TTC549 (cell line): Measurements from ENCODE around the gene TEDC2.

Experiments
- FAIRE-seq: peaks from 2 replicates; lab custom pipeline; 2012; peaks lifted over from hg19 to GRCh38; lab: Jason Lieb, UNC

Gene TEDC2

DNA sequence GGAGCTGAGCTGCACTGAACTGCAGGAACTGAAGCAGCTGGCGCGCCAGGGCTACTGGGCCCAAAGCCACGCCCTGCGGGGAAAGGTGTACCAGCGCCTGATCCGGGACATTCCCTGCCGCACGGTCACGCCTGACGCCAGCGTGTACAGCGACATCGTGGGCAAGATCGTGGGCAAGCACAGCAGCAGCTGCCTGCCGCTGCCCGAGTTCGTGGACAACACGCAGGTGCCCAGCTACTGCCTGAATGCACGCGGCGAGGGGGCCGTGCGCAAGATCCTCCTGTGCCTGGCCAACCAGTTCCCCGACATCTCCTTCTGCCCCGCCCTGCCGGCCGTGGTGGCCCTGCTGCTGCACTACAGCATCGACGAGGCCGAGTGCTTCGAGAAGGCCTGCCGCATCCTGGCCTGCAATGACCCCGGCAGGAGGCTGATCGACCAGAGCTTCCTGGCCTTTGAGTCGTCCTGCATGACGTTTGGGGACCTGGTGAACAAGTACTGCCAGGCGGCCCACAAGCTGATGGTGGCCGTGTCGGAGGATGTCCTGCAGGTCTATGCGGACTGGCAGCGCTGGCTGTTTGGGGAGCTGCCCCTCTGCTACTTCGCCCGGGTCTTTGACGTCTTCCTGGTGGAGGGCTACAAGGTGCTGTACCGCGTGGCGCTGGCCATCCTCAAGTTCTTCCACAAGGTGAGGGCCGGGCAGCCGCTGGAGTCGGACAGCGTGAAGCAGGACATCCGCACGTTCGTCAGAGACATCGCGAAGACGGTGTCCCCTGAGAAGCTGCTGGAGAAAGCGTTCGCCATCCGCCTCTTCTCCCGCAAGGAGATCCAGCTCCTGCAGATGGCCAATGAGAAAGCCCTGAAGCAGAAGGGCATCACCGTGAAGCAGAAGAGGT is 36.6 kb downstream of the TEDC2 start:
- no peak for FAIRE-seq

DNA sequence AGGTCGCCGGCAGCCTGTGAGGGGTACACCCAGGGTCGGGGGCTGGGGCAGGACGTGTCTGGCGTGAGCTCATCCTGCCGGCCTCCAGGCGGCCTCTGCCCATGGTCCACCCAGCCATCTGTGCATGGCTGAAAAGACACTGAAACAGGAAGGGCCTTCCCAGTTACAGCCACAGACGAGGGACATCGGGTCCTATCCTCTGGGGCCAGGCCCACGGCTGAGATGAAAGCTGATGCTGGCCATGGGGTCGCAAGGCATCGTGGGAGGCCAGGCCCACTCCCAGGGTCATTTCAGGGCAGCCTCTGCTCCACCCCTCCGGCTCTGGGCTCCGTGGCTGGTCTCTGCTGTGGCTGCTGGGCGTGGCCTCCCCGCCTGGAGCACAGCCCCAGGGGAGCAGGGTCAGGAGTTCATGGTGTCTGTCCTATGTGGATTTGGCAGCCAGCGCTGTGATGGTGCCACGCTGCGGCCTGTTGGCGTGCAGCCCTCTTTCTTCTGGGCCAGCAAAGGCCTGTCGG is 37.3 kb downstream of the TEDC2 start:
- no peak for FAIRE-seq

DNA sequence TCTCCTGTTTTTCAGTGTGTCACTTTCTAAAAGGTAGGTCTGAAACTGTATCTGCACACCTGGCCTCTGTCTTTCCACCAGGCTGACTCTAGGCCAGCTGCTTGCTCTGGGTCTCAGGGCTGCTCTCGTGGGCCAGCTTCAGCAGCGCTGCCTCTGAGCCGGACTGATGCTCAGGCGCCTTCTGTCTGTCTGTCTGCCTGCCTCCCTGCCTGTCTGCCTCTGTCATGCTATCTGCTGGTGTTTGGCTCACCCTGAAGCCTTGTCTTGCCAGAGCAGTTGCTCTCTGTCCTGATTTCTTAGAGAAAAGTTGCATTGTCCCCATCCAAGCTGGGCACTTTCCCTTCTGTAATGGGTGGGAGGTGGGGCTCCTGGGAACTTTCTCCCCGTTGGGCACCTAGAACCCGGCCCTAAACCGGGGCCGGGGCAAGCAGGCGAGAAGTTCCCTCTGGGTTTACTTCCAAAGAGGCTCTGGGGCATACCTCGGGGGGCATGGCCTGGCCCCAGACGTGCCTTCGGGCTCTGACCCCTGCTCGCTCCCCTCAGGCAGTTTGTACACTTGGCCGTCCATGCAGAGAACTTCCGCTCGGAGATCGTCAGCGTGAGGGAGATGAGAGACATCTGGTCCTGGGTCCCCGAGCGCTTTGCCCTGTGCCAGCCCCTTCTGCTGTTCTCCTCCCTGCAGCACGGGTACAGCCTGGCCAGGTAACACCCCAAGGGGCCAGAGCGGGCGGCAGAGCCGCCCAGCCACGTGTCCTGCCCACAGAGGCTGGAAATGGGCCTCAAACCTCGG is 38.0 kb downstream of the TEDC2 start:
- FAIRE-seq, result no peak

DNA sequence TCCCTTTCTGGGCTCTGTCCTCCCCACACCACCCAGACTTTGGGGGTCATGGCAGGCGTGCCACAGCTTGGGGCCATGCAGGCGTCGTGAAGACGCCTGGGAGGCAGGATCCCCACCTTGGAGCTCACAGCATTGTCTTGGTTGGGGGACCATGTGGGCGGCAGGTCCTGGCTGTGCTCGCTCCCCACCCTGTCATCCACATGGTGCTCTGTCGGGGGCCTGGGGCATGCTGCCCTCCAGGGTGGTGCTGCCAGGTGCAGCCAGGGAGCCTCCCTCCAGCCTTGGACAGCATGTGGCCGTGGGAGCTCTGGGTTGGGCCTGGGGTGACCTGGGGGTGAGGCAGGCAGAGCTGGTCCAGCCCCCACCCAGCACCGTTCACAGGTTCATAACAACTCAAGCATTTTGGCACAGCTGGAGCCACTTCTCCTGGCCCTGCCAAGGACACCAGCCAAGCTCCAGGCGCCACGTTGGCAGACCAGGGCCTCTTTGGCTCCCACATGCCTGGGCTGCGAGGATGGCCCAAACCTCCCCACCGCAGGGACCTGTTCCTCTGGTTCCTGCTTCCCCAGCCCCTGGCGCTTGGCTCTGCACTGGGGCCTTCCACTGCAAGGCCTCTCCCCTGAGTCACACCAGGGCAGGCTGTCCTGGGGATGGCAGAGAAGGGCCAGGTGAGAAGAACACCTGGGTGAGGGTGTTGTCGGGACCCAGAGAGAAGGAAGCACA is 38.8 kb downstream of the TEDC2 start:
- no peak for FAIRE-seq

DNA sequence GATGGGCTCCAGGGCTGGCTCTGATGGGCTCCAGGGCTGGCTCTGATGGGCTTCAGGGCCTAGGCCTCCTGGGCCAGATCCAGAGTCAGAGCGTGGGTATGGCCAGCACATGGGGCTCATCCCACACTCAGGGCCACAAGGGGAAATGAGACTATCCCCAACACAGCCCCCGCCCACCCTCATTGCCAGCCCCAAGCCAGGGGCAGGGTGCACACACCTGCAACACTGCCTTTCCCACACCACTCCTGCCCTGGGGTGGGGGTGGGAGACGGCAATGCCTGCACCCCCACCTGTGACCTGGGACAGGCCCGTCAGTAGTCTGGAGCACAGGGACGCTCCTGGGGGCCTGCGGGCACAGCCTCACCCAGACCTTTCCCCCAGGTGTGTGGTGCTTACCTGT is 39.5 kb downstream of the TEDC2 start:
- FAIRE-seq, result no peak

DNA sequence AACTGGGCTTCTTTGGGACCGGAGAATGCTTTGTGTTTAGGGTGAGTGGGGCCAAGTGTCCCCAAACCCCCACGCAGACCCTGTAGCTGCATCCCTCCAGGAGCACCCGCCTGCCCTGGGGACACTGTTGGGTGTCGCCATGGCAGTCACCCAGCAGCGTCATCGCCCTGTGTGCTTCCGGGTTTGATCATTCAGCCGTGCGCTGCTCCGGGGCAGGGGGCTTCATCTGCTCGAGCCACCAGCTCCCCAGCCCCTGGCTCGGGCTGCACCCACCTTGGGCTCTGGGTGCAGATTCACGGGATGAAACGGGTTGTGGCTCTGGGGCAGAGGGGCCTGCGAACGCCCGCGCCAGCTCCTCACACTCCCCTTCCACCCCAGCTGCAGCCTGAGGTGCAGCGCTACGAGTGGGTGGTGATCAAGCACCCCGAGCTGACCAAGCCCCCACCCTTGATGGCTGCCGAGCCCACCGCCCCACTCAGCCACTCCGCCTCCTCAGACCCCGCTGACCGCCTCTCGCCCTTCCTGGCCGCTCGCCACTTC is 40.1 kb downstream of the TEDC2 start:
- no peak for FAIRE-seq

DNA sequence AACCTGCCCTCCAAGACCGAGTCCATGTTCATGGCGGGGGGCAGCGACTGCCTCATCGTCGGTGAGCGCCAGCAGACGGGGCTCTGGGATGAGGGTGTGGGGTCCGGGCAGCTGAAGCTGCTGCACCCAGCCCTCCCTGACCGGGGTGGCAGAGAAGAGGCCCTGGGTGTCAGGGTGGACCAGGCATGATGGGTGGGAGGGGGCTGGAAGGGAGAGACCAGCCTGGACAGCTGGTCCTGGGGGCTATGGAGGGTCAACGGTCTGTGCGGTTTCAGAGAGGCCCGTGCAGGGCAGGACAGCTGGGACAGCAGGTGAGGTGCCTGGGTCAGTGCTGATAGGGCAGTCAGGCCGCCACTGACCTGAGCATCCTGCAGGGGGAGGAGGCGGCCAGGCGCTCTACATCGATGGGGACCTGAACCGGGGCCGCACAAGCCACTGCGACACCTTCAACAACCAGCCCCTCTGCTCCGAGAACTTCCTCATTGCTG is 40.6 kb downstream of the TEDC2 start:
- FAIRE-seq, result no peak

DNA sequence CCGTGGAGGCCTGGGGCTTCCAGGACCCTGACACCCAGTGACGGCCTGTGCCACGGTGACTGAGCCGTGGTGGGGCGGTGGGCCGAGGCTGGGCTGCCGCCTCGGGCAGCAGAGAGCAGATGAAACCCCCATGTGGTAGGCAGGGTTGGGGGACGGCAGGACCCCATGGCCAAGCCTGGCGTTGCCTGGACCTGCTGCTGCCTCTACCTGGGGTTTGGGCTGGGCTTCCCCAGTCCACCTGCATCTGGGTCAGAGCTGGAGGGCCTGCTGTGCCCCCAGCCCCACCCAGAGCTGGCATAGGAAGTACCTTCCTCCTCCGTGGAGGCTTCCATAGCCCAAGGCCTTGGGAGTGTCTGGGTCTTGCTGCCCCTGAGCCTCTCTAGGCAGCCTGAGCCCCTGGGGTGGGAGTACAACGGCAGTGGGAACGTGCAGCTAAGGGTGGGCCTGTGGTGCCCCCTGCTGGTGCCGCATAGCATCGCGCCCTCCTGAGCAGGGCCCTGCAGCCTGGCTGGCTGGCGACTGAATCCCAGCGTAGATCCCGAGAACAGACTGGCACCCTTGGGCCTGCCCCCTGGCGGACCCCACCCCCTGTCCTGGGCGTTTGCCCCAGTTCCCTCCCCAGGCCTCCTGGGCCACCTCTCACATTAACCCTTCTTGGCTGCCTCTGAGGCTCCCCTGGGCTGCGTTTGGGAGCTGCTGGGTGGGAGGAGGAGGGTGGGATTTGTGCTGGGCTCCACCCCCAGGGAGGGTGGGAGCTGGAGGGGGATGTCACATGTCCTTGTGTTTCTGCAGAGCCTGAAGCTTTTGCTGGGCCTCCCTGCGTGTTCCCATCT is 41.2 kb downstream of the TEDC2 start:
- no peak for FAIRE-seq

DNA sequence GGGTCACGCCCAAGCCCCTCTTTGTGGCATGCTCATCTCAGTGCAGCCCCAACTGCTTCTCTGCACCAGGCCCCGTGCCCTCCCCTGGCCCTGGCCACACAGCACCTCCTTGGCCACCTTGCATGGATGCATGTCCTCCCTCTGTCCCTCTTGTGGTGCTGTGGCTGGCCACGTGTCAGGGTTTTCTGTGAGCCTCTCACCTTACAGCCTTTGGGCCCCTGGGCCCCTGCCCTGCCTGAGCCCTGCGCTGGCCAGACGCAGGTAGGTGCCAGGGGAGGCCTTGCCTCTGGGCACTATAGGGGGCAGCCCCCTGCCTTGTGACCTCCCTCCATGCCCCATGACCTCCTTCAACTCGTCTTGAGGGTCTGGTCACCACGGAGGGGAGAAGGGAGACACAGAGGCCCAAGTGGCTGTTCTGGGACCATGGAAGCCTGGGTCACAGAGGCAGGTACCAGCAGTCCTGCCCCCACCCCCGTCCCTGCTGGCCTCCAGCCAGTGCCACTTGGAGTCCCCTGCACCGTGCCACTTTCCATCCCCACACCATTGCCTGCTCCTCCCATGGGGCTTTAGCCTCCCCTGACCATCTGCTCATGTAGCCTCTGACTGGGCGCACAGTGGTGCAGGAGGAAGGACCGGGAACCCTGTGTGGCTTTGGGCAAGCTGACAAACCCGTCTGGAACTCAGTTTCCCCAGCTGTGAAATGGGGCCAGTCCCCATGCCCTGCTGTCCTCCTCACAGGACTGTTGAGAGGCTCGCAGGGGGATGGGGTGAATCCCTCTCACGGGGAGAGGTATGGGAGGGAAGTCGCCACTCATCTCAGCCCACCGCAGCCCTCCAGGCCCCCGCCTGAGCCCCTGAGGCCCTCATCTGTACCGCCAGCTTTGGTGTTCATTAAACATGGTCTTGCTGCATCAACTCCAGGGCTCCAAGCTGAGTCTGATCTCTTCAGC is 42.3 kb downstream of the TEDC2 start:
- FAIRE-seq, result no peak

DNA sequence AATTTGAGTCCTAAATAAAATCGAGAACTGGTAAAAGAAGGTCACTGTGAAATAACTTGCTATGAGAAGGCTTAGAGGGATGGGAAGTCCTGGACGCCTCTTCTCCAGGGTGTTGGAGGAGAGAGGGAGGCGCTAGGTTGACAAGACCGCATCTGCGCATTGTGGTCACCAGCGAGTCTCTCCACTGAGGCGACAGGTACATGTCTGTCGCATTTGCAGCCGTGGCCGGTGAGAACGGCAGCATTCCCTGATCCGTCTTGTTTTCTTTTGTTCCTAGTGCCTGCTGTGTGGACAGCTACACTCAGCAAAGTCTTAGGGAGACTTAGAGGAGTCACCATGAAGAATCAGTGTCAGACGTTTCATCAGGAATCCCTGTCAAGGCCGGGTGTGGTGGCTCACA is 45.8 kb downstream of the TEDC2 start:
- FAIRE-seq, result no peak

DNA sequence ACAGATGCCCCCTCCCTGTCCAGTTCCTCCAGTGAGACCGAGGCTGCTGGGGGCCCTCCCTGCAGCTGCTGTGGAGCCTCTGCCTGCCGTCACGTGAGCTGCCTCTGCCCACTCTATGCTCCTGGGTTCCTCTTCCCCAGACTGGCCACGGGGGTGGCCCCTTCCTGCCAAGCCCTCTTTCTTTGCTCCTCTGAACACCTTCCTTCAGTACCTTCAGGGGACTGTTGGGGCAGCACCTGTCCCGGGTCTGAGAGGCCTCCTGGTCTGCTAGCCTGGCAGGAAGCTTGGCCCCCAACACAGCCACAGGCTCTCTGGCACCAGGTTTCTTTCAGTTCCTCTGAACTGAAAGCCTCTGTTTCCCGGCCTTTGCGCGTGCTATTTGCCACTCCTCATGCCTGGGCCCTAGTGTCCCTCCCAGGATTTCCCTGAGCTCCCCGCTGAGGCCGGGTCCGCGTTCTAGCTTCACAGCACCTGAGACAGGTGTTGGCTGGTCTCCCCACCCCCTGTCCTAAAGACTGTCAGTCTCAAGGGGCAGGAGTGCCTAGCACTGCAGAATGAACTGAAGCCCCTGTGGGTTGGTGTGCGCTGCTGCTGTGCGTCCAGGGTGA is 47.2 kb downstream of the TEDC2 start:
- no peak for FAIRE-seq

DNA sequence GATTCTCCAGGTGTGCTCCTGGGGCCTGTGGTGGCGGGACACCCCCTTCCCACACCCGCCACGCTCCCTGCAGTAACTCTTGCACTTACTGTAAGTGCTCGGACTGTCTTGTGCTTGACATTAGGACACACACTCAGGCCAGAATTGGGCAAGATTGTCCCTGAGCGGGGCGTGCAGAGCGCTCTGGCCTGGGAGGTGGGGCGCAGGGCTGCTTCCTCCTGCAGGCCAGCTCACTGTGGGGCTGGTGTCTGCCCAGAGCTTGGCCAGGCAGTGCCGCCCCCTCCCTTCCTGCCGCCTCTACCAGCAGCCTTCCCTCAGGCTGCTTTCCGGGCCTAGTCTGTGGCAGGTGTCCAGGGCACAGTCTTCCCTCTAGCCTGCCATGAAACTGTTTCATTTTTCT is 47.8 kb downstream of the TEDC2 start:
- no peak for FAIRE-seq

DNA sequence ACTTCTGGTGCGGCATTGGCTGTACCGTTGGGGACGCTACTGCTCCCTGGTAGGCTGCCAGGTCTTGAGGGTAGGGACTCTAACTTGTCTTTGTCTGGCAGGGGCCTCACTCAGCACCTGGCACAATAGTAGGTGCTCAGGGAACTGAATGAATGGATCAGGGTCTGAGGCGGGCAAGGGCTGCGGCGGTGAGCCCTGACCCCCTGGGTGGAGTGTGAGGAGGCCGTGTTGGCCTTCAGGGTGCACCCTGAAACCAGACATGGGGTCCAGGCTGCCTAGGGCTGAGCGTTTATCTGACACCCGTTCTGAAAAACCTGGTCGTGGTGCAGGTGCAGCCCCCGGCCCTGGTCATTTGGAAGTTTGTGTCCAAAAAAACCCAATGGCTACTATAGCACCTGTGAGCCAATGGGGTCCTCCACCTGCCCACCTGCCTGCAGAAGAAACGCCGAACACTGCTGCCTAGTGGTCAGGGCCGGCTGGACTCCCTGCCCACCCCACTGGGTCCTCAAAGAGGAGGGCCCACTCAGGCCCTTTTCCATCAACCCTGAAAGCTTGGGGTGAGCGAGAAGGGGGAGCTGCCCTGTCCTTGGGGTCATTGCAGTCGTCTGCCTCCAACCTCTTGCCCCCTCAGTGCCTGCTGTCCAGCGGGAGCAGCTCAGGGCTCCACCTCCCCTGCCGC is 49.0 kb downstream of the TEDC2 start:
- FAIRE-seq, result no peak

DNA sequence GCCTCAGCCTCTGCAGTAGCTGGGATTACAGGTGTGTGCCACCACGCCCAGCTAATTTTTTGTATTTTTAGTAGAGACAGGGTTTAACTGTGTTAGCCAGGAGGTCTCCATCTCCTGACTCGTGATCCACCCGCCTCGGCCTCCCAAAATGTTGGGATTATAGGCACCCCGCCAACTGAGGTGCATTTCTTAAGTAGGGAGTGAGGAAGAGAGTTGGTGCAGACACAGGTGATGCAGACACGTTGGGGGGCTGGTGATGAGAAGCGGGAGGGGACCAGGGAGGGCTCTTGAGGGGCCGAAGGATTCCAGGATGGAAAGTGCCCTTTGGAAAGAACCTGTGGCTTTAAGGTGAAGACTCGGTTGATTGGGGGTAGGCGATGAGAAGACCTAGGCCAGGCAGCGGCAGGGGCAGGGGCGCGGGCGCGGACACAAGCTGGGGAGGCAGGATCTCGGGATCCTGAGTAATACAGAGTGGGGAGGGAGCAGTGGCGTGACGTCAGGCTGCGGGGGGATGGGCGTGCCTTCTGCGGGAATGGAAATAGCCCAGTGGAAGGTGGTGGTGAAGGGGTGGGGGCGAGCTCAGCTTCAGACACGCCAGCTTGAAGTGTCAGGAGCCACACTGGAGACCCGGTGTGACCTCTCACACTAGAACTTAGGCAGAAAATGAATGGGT is 51.4 kb downstream of the TEDC2 start:
- FAIRE-seq, result no peak

DNA sequence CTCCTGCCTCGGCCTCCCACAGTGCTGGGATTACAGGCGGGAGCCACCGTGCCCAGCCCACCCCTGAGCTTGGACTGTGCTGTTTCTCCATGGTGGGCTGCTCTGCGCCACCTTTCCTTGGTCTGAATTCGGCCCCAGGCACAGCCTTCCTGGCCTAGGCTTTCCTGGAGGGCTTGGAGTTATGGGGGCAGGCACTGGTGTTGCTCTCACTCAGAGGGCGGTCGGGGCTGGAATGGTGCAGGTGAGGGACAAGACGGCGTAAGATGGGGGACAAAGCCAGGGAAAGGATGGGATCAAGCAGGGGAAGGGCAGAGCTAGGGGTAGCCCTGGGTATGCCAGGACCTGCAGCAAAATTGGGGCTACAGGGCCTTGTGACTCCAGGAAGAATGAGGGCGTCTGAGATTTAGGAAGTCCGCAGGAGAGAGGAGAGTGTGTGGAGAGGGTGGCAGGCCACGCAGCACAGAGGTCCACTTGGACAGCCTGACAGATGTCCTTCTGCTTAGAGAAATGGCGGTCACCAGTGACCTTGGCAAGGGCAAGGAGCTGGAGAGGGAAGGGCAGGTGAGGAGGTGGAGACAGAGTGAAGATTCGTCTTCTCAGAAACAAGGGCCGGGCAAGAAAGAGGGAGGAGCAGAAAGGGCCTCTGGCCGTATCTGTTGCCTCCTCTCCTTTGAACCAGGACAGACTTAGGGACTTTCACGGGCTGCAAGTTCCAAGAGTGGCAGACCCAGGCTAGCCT is 52.3 kb downstream of the TEDC2 start:
- FAIRE-seq, result no peak

DNA sequence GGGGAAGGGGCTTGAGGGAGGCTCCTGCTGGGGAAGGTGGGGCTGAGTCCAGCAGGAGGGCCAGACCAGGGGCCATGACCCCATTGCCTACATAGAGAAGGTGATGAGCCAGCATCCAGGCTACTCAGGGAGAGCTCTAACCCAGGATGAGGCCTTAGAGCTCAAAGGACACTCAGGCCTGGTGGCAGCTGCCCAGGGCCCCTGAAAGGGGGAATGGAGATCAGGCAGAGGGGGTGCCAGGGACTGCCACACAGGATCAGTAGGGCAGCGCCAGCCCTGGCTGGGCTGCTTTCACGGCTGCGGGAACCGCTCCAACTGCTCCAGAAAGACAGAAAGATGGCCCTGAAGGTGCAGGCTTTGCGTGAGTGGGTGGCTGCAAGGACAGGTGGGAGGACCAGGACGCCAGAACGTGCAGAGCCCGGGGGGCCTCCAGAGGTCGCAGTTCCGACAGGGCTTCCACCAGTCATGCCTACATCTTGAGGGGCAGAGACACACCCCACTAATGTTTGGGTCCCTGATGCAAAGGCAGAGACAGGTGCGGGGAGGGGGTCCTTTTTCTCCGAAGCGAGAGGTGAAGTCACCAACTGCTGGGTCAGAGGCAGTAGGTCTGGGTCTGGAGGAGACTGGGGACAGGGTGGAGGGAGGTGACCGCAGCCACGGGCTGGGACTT is 53.0 kb downstream of the TEDC2 start:
- FAIRE-seq, result no peak
